22Rv1 (cell line): Measurements from ENCODE around the gene AFDN.

Experiments
- H3K27ac ChIP-seq: fragments of 450-650 bp; 2 replicates; pipeline ENCODE4 v1.5.1; 2017
- ZFX ChIP-seq: fragments of 450-650 bp; IDR thresholded peaks from 2 replicates; pipeline ENCODE4 v1.6.1; 2017; ENCODE audit warnings: antibody characterized with exemption, borderline replicate concordance
- TF ChIP-seq, protein P1 (sequence below): fragments of 450-650 bp; IDR thresholded peaks from 2 replicates; pipeline ENCODE4 v1.5.1; 2017; ENCODE audit warnings: mild to moderate bottlenecking

The AFDN gene

DNA sequence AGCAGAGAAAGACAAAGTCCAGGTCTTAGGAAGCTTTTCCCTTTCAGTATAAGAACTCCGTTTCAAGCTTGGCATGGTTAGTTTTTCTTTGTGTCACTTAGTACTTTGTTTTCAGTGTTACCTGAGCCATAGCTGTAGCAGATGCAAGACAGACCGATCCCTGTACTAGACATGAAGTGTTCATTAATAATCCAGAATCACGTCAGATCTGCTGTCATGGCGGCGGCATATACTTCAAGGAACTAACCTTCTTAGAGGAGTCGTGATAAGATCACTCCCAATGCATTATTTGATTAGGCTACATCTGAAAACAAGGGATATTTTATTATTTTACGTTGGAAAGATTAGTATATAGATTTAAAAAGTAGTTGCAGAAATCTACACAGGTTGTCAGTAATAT lies 83.9 kb downstream of the AFDN start:
- no peak for TF ChIP-seq ZFX
- TF ChIP-seq, protein P1, sequence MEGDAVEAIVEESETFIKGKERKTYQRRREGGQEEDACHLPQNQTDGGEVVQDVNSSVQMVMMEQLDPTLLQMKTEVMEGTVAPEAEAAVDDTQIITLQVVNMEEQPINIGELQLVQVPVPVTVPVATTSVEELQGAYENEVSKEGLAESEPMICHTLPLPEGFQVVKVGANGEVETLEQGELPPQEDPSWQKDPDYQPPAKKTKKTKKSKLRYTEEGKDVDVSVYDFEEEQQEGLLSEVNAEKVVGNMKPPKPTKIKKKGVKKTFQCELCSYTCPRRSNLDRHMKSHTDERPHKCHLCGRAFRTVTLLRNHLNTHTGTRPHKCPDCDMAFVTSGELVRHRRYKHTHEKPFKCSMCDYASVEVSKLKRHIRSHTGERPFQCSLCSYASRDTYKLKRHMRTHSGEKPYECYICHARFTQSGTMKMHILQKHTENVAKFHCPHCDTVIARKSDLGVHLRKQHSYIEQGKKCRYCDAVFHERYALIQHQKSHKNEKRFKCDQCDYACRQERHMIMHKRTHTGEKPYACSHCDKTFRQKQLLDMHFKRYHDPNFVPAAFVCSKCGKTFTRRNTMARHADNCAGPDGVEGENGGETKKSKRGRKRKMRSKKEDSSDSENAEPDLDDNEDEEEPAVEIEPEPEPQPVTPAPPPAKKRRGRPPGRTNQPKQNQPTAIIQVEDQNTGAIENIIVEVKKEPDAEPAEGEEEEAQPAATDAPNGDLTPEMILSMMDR = no peak
- H3K27ac ChIP-seq = peak overlapping the region; percentile 46; the same call in 1 of the 2 replicates

DNA sequence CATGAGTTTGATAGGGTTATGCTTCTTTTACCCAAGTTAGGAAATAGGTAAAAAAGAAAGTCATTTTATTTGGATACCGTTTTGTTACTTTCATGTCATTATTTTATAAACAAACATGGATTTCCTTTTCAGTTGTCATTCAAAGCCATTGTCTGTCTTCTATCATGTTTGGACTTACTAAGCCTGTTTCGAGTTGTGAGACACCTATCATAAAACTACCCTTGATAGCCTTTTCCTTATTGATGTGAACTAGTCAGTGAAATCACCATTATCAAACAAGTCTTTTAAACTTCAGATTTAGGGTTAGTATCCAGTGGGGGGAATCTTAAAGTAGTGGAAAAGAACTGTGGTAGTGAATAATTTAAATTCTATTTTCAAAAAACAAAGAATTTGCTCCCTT lies 85.8 kb downstream of the AFDN start:
- H3K27ac ChIP-seq = no peak overlapping the region

DNA sequence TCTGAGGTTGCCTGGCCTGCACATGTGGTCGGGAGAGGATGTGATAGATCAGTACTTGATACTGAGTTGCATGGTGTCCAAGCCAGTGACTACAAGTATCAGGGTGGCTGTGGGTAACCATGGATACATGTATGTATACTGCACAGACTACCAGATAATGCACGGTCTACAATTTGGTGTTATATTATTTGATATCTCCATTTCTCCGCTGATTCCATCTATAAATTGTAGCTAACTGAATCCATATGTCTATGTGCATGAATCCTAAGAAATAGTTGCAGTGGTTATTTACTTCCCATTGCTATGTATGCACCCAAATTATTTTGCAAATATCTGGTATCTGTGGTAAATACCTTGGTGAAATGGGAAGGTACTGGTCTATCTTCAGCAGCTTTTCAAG lies 87.0 kb downstream of the AFDN start:
- no peak for TF ChIP-seq ZFX
- TF ChIP-seq, protein P1 = no peak
- no peak overlapping the region for H3K27ac ChIP-seq

More for the DNA sequence above, 85.8 kb downstream of the AFDN start:
- no peak for TF ChIP-seq ZFX
- TF ChIP-seq, protein P1 = no peak

DNA sequence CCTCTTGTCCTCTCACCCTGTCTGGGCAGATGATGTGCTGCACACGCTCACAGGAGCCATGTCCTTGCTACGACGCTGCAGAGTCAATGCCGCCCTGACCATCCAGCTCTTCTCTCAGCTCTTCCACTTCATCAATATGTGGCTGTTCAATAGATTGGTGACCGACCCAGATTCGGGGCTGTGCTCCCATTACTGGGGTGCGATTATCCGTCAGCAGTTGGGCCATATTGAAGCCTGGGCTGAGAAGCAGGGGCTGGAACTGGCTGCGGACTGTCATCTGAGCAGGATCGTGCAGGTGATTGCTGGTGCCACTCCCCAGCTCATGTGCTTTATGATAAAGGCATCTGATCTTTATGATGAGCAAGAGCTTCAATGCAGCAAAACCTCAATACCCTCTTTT lies 88.4 kb downstream of the AFDN start:
- H3K27ac ChIP-seq = no peak overlapping the region
- TF ChIP-seq ZFX = no peak
- TF ChIP-seq, protein P1 = no peak

DNA sequence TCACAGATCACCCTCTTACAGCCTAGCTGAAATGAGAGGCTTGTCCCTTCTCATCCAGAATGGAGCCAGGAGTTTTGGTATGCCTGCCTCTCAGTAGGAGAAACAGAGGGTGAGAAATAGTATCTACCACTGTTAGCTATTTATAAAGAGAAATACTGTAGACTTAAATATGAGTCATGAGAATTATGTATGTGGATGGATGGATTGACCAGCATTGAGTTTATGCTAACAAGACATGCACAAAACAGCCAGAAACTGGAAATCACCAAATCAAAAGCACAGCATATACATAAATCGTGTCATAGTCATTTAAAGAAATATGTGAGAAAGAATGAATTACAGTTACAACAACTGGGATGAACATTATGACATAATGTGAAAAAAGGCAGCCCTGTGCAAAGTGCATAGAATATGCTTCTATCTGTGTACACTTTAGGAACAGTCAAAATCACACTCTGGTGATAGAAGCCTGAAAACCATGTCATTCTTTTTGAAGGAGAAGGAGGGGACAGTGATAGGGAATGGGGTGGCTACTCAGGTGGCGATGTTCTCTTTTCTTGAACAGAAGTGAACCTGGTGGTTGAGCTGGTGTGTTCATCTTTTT lies 90.9 kb downstream of the AFDN start:
- TF ChIP-seq, protein P1 = no peak
- no peak for TF ChIP-seq ZFX
- no peak overlapping the region for H3K27ac ChIP-seq

DNA sequence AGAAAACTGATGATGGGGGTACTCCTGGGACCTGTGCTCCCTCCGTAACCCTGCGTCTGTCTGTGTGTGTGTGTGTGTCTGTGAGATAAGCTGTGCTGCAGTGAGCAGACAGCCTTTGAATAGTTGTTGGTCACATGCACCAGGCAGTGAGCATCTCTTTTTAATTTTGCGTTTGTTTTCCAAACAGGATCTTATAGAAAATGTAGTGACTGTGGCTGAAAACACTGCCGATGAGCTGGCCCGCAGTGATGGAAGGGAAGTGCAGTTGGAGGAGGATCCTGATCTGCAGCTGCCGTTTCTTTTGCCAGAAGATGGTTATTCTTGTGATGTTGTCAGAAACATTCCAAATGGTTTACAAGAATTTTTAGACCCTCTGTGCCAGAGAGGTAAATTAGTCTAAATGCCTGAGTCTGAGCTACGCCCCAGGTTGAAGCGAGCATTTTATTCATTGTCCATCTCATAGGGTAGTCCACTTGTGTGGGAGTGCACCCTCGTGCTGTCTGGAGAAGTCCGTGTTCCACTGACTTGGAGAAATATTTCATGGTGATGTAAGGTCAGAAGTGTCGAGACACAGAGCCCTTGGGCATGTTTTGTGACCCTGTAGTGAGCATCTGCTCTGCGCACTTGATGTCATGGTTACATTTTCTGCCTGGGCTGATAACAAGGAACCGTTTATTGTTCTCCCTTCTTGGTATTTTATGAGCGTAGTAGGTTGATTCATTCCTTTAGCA lies 92.0 kb downstream of the AFDN start:
- H3K27ac ChIP-seq = no peak overlapping the region
- no peak for TF ChIP-seq ZFX
- TF ChIP-seq, protein P1 = no peak

DNA sequence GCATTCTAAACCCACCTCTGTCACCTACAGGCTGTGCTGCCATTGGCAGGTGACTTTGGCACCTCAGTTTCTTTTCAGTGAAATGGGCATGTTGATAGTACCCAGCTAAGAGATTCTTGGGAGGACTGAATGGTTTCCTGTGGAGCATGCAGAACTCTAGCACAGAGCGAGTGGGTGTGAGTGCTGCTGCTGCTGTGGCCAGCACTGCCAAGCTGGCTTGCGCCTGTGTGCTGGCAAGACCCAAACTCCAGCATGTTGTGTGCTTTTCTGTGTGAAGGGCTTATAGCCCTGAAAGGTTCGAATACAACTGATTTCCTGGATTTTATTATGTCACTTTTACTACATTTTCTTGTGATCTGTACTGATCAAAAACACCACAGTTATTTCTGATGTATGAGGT lies 92.6 kb downstream of the AFDN start:
- H3K27ac ChIP-seq = no peak overlapping the region
- TF ChIP-seq, protein P1 = no peak
- no peak for TF ChIP-seq ZFX
